Measurements from ENCODE around the gene RPIA.

RPIA gene

DNA sequence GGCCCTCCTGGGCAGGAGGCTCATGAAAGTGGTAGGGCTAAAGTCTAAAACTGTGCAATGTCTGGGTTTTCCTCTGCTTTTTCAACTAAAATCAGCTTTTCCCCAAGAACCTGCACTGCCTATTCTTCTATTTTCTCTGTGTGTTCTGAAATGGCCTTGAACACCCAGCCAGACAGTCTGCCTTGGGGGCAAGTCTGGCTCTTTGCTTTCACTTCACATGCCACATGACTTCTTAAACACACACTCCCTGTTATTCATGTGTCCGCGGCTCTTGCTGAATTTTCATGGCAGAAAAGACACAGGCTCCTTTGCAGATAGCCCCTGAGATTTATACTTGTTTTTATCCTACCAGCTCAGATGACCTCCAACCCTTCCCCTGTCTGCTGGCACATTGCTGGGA lies 10.6 kb upstream of the RPIA start:
- POLR2A ChIA-PET: no interaction called here
- no peak for TF ChIP-seq CTCF (IDR thresholded peaks at IDR 0.05; ENCODE audit: control extremely low read depth, extremely low read depth, low read depth, missing control alignments)
- CTCF ChIA-PET: interaction anchor here (1.5 to 2.4 kb wide), 5 partner anchors 9 to 18 kb away, joined by 3 to 14 read pairs (median 9); partner anchors contain the start of gene RPIA
- no peak for DNase-seq (ENCODE audit: extremely low spot score)

GRCh38 chr2:88683160-88684021 lies 8.1 kb upstream of the RPIA start:
- DNase-seq (ENCODE audit: extremely low spot score): no peak
- TF ChIP-seq CTCF (IDR thresholded peaks at IDR 0.05; ENCODE audit: control extremely low read depth, extremely low read depth, low read depth, missing control alignments): no peak
- POLR2A ChIA-PET: no interaction called here
- CTCF ChIA-PET: interaction anchor here (1.5 to 2.3 kb wide), 2 partner anchors 11 to 15 kb away, joined by 4 to 8 read pairs; no protein-coding TSS in a partner anchor

GRCh38 chr2:88684519-88684918 lies 7.0 kb upstream of the RPIA start:
- POLR2A ChIA-PET: no interaction called here
- CTCF ChIA-PET: interaction anchor here (1.0 to 2.3 kb wide), 3 partner anchors 12 to 53 kb away, joined by 3 to 8 read pairs (median 3); no protein-coding TSS in a partner anchor
- no peak for DNase-seq (ENCODE audit: extremely low spot score)
- no peak for TF ChIP-seq CTCF (IDR thresholded peaks at IDR 0.05; ENCODE audit: control extremely low read depth, extremely low read depth, low read depth, missing control alignments)

- ChIA-PET CTCF (interaction anchor here (0.7 to 3.3 kb wide), 6 partner anchors 14 to 495 kb away, joined by 3 to 16 read pairs (median 4); no protein-coding TSS in a partner anchor), POLR2A (no interaction called here)
- no peak for DNase-seq (ENCODE audit: extremely low spot score)
- no peak for TF ChIP-seq CTCF (IDR thresholded peaks at IDR 0.05; ENCODE audit: control extremely low read depth, extremely low read depth, low read depth, missing control alignments)
Observed at GRCh38 chr2:88686320-88686719, 5.2 kb upstream of the RPIA start.

DNA sequence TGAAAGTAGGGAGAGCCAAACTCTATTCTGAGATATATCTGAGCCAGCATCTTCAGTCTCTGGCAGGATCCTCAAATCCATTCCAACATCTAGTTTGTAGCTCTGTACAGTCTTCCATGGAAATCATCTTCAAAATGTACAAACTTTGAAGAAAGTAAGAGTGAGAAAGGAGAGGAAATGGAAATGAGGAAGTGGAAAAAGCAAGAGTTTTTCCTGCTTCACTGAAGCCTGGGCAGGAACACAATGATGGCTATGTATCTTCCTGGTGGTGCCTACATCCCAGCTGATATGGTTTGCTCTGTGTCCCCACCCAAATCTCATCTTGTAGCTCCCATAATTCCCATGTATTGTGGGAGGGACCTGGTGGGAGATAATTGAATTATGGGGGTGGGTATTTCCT lies 4.1 kb upstream of the RPIA start:
- ChIA-PET CTCF (interaction anchor here (0.9 to 3.3 kb wide), 2 partner anchors 16 to 81 kb away, joined by 4 to 16 read pairs; no protein-coding TSS in a partner anchor), POLR2A (no interaction called here)
- no peak for DNase-seq (ENCODE audit: extremely low spot score)
- no peak for TF ChIP-seq CTCF (IDR thresholded peaks at IDR 0.05; ENCODE audit: control extremely low read depth, extremely low read depth, low read depth, missing control alignments)

GRCh38 chr2:88690591-88691338 lies 708 bp upstream of the RPIA start:
- no peak for TF ChIP-seq CTCF (IDR thresholded peaks at IDR 0.05; ENCODE audit: control extremely low read depth, extremely low read depth, low read depth, missing control alignments)
- CTCF ChIA-PET: interaction anchor here (0.6 to 5.9 kb wide), 7 partner anchors 10 to 61 kb away, joined by 3 to 43 read pairs (median 9); no protein-coding TSS in a partner anchor
- peak; percentile 31 for DNase-seq (ENCODE audit: extremely low spot score)
- POLR2A ChIA-PET: no interaction called here

Measured in GM10248 (cell line).